Eye (tissue), 1 donor: Measurements from ENCODE around the gene SRD5A1.
A peak's percentile ranks its signal among the peaks of the same experiment; 100 is the strongest.

Source experiments
- DNase-seq: peaks from one replicate; pipeline ENCODE4 v3.0.0-alpha.2; 2015

SRD5A1 gene

GRCh38 chr5:6632888-6633468, at the start of gene SRD5A1, which contains the start of gene NSUN2:
Gene SRD5A1, plus strand, starts transcription at chr5:6633440. Its CDS starts 137 bp downstream, at chr5:6633577.
Gene NSUN2, minus strand, starts transcription at chr5:6633044. Its CDS starts 65 bp downstream, at chr5:6632979.
- peak; percentile 97 for DNase-seq

GRCh38 chr5:6584101-6584645, 49.1 kb upstream of the SRD5A1 start:
- DNase-seq = peak; percentile 20

GRCh38 chr5:6584727-6585126, 48.5 kb upstream of the SRD5A1 start:
- no peak for DNase-seq

- no peak for DNase-seq
These were observed 48.1 kb upstream of the SRD5A1 start for GRCh38 chr5:6585168-6585567.

- no peak for DNase-seq
These were observed 47.1 kb upstream of the SRD5A1 start for GRCh38 chr5:6585939-6586646.

GRCh38 chr5:6586647-6587042, 46.6 kb upstream of the SRD5A1 start:
- DNase-seq = no peak

- DNase-seq = no peak
These were observed 46.1 kb upstream of the SRD5A1 start for GRCh38 chr5:6587171-6587570.

GRCh38 chr5:6590581-6590980, 42.7 kb upstream of the SRD5A1 start:
- DNase-seq = no peak

- no peak for DNase-seq
These were observed 41.5 kb upstream of the SRD5A1 start for GRCh38 chr5:6591671-6592288.

- DNase-seq = no peak
These were observed 40.6 kb upstream of the SRD5A1 start for GRCh38 chr5:6592601-6593000.

- DNase-seq = no peak
These were observed 39.9 kb upstream of the SRD5A1 start for GRCh38 chr5:6593148-6594016.

GRCh38 chr5:6594066-6594465, 39.2 kb upstream of the SRD5A1 start:
- DNase-seq = no peak

- DNase-seq = no peak
These were observed 37.8 kb upstream of the SRD5A1 start for GRCh38 chr5:6595405-6595804.

- no peak for DNase-seq
These were observed 36.9 kb upstream of the SRD5A1 start for GRCh38 chr5:6596388-6596787.

- no peak for DNase-seq
These were observed 35.7 kb upstream of the SRD5A1 start for GRCh38 chr5:6597557-6597956.

- no peak for DNase-seq
These were observed 34.8 kb upstream of the SRD5A1 start for GRCh38 chr5:6598351-6598900.

- no peak for DNase-seq
These were observed 33.5 kb upstream of the SRD5A1 start for GRCh38 chr5:6599739-6600138.

GRCh38 chr5:6601271-6601670, 32.0 kb upstream of the SRD5A1 start:
- peak; percentile 37 for DNase-seq

- peak; percentile 62 for DNase-seq
These were observed 31.4 kb upstream of the SRD5A1 start for GRCh38 chr5:6601816-6602215.

GRCh38 chr5:6602441-6602840, 30.8 kb upstream of the SRD5A1 start:
- no peak for DNase-seq

- DNase-seq = no peak
These were observed 29.6 kb upstream of the SRD5A1 start for GRCh38 chr5:6603643-6604042.

GRCh38 chr5:6604341-6604740, 28.9 kb upstream of the SRD5A1 start:
- no peak for DNase-seq

- no peak for DNase-seq
These were observed 28.3 kb upstream of the SRD5A1 start for GRCh38 chr5:6604946-6605345.
